Spleen (tissue), 11 donors: ENCODE data around the gene ESR1. TPM values are rescaled to one million over a fixed set of nuclear protein-coding genes. Genes with fewer than 3 reads are reported as not detected.

Experiments
- DNase-seq: peaks from one replicate; pipeline ENCODE4 v3.0.0-alpha.2; 2020
- H3K27ac ChIP-seq, 8 donors: fragments of 200-600 bp; sonication (generic) in 7 of 8; 1 replicate in 4 of 8; 2 replicates in 4 of 8; pipeline versions ENCODE4 v1.5.0 to v1.8.0; 2016 to 2021; ENCODE audit warnings: inconsistent platforms in 4 of 8, mild to moderate bottlenecking in 4 of 8, moderate library complexity in 1 of 8
- H3K27me3 ChIP-seq, 7 donors: fragments of 200-600 bp; sonication (generic) in 6 of 7; replicated peaks in 1 of 7; 1 replicate in 4 of 7; 2 replicates in 3 of 7; pipeline versions ENCODE4 v1.5.0 to v1.8.0; 2016 to 2021; ENCODE audit warnings: inconsistent platforms in 3 of 7, mild to moderate bottlenecking in 1 of 7
- H3K36me3 ChIP-seq, 6 donors: fragments of 200-600 bp; sonication (generic) in 5 of 6; 1 replicate in 4 of 6; 2 replicates in 2 of 6; pipeline versions ENCODE4 v1.5.0 to v1.8.0; 2016 to 2021; ENCODE audit warnings: inconsistent platforms in 2 of 6
- H3K4me1 ChIP-seq, 6 donors: fragments of 200-600 bp; sonication (generic) in 5 of 6; 1 replicate in 3 of 6; 2 replicates in 3 of 6; pipeline versions ENCODE4 v1.5.0 to v1.8.0; 2016 to 2021; ENCODE audit warnings: inconsistent platforms in 3 of 6
- H3K4me3 ChIP-seq, 8 donors: fragments of 200-600 bp; sonication (generic) in 7 of 8; 1 replicate in 4 of 8; 2 replicates in 4 of 8; pipeline versions ENCODE4 v1.5.0 to v1.8.0; 2016 to 2021; ENCODE audit warnings: inconsistent platforms in 4 of 8, mild to moderate bottlenecking in 4 of 8, moderate library complexity in 2 of 8
- H3K9me3 ChIP-seq, 8 donors: fragments of 200-600 bp; sonication (generic) in 7 of 8; 1 replicate in 4 of 8; 2 replicates in 4 of 8; pipeline versions ENCODE4 v1.5.0 to v1.8.0; 2016 to 2021; ENCODE audit warnings: inconsistent platforms in 4 of 8
- CTCF ChIP-seq, 11 experiments: fragments of 200-600 bp in 7 of 11; fragments of 450-650 bp in 4 of 11; sonication (generic) in 4 of 11; IDR thresholded peaks in 8 of 11; conservative IDR thresholded peaks in 3 of 11; 1 replicate in 7 of 11; 2 replicates in 4 of 11; pipeline versions ENCODE4 v1.4.0 to v1.8.0; 2016 to 2021; ENCODE audit warnings: antibody characterized with exemption in 11 of 11, inconsistent platforms in 4 of 11, mild to moderate bottlenecking in 1 of 11
- POLR2A ChIP-seq, 3 donors: fragments of 450-650 bp; IDR thresholded peaks; one replicate each; pipeline ENCODE4 v1.5.1; 2017; ENCODE audit warnings: antibody characterized with exemption in 3 of 3, mild to moderate bottlenecking in 1 of 3
- POLR2AphosphoS5 ChIP-seq, 3 donors: sonication (generic); formaldehyde crosslinking; IDR thresholded peaks; one replicate each; pipeline ENCODE4 v1.5.1; 2017; ENCODE audit warnings: antibody characterized with exemption in 3 of 3
- WGBS, 5 donors: extraction: QIAGEN DNeasy Blood & Tissue Kit in 3 of 5; methylation state at CpG; one replicate each; pipeline versions ENCODE4 v1.1.5 to v1.1.7; 2013 to 2018; 5-methylcytosine and 5-hydroxymethylcytosine counted together
- intact Hi-C: fragments of 100-400 bp; cut with DNase I; formaldehyde crosslinking; loops from one replicate; pipeline ENCODE4 v1.15.0; 2023; ENCODE audit warnings: low total_unique reads
- polyA plus RNA-seq, 3 donors: library from polyadenylated mRNA; stranded (reverse); fragments of 200-250 nt; gene quantifications; one replicate each; pipeline ENCODE4 v1.2.1, GENCODE V29; 2013
- total RNA-seq, 7 donors: library from RNA; depleted of rRNA in 3 of 7; stranded (reverse); fragments of >200 nt in 3 of 7; fragmentation: NEBNext Ultra II Directional in 4 of 7; extraction: Animal tissue kit (Norgen Biotek cat#: 25700) in 4 of 7; gene quantifications; one replicate each; pipeline versions ENCODE4 v1.1.0 to v1.2.1, GENCODE V29; 2016 to 2021
- donor health status: healthy with polysubstance abuse.
- donor health status: DM: no; HTN: no; CAD: no; lungs with moderate emphysema.
- donor health status: DM: no; HTN: no; CAD: no.
- donor health status: Bipolar disorder and iron deficiency.
- donor health status: healthy.
- donor health status: DM: no; HTN: no; CAD: no.
- donor health status: DM: yes; HTN: yes; CAD: no.

Gene ESR1
- total and polyA plus RNA-seq, 10 donors, result 0.35 to 7.3 (median 3.2) TPM

- no peak overlapping the region for H3K4me3 ChIP-seq
- no peak overlapping the region for H3K27ac ChIP-seq
- H3K36me3 ChIP-seq, result no peaks in the 10 kb centered on the region
- TF ChIP-seq POLR2AphosphoS5 (IDR thresholded peaks at IDR 0.05), result no peak
- no peak for TF ChIP-seq CTCF (IDR thresholded peaks at IDR 0.05 in 8 of 11, conservative IDR thresholded peaks at IDR 0.05 in 3 of 11)
- TF ChIP-seq POLR2A (IDR thresholded peaks at IDR 0.05), result no peak
- WGBS, 5 donors, result 76 to 91% (median 82%) methylated on average over 1 of the region's 1 CpG
- intact Hi-C loops, result no loop called here
- DNase-seq, result no peak
- H3K27me3 ChIP-seq, result no peaks in the 10 kb centered on the region
- H3K9me3 ChIP-seq, result no peaks in the 10 kb centered on the region
- no peaks in the 10 kb centered on the region for H3K4me1 ChIP-seq
Measured at GRCh38 chr6:152004036-152004566, 196.6 kb downstream of the ESR1 start.

DNA sequence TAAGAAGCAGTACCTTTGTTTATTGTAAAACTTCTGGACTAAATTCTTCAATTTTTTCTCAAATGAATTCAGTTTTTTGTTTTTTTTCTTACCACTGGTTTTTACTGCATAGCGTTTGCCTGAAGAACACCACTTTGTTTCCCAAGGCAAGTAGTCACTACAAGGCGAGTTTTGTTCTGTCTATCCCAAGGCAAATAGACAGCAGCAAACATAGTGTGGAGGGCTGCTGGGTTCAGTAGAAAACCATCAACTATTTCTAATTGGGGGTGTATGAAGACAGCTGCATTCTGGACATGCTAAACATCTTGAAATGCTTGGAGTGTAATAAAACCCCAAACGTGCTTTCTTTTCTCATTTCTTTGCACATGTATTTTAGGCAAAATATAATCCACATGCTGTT, 197.4 kb downstream of the ESR1 start:
- Histone ChIP-seq H3K36me3 (no peaks in the 10 kb centered on the region), H3K27me3 (no peaks in the 10 kb centered on the region), H3K4me1 (no peaks in the 10 kb centered on the region), H3K9me3 (no peaks in the 10 kb centered on the region), H3K4me3 (no peak overlapping the region), H3K27ac (no peak overlapping the region)
- intact Hi-C loops, result no loop called here
- DNase-seq, result no peak
- TF ChIP-seq POLR2AphosphoS5 (IDR thresholded peaks at IDR 0.05) (no peak), POLR2A (IDR thresholded peaks at IDR 0.05) (no peak), CTCF (IDR thresholded peaks at IDR 0.05 in 8 of 11, conservative IDR thresholded peaks at IDR 0.05 in 3 of 11) (no peak)
- 67 to 85% (median 73%) methylated on average over 3 of the region's 3 CpGs for WGBS, 5 donors

DNA sequence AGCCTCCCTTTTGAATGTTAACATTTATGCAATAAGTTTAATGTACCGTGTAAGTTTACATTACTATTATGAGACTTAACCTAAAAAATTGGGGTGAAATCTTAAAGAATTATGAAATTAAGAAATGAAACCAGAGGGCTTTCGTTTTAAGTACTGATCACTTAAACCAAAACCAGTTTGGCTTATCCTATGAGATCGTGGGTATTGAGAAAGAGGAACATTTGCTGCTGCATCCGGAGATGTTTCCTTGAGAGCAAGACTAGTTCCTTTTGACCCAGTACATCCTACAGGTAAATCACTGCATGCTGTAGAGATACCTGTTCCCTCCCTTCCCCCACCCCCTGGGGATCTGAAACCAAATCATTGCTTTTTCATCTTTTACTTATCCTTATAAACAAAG, 201.3 kb downstream of the ESR1 start:
- Histone ChIP-seq H3K9me3 (no peaks in the 10 kb centered on the region), H3K36me3 (no peaks in the 10 kb centered on the region), H3K4me3 (no peak overlapping the region), H3K27me3 (no peaks in the 10 kb centered on the region), H3K4me1 (no peaks in the 10 kb centered on the region), H3K27ac (no peak overlapping the region)
- 49 to 68% (median 56%) methylated on average over 4 of the region's 4 CpGs for WGBS, 5 donors
- intact Hi-C loops, result no loop called here
- TF ChIP-seq CTCF (IDR thresholded peaks at IDR 0.05 in 8 of 11, conservative IDR thresholded peaks at IDR 0.05 in 3 of 11) (no peak), POLR2AphosphoS5 (IDR thresholded peaks at IDR 0.05) (no peak), POLR2A (IDR thresholded peaks at IDR 0.05) (no peak)
- no peak for DNase-seq

DNA sequence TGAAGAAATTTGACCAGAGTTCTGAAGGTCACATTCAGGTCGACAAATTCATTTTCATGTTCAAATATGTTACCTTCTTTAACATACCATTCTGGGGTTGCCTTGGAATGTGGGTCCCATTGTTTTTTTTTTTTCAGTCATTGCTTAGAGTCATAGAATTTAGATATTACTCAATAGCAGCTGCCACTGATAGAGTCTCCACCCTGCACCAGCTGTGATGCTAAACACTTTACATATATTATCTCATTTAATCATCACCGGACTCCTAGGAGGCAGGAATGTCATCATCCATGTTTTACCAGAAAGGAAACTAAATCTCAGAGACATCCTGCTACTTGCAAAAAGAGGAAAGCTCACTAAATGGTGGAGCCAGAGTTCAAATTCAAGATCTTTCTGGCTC, 204.7 kb downstream of the ESR1 start:
- intact Hi-C loops, result no loop called here
- 82 to 92% (median 90%) methylated on average over 2 of the region's 2 CpGs for WGBS, 5 donors
- Histone ChIP-seq H3K36me3 (no peaks in the 10 kb centered on the region), H3K4me3 (no peak overlapping the region), H3K27ac (no peak overlapping the region), H3K9me3 (peaks cover 0 to 6% (median 0%) of the 10 kb centered on the region in 8 donors), H3K27me3 (no peaks in the 10 kb centered on the region), H3K4me1 (no peaks in the 10 kb centered on the region)
- TF ChIP-seq CTCF (IDR thresholded peaks at IDR 0.05 in 8 of 11, conservative IDR thresholded peaks at IDR 0.05 in 3 of 11), result no peak
- no peak for TF ChIP-seq POLR2AphosphoS5 (IDR thresholded peaks at IDR 0.05)
- TF ChIP-seq POLR2A (IDR thresholded peaks at IDR 0.05), result no peak
- no peak for DNase-seq
